Activated CD4-positive, alpha-beta T cell treated with anti-CD3 and anti-CD28 coated beads, Interleukin-2, amount 50 U/mL, for 16 hours (primary cell): ENCODE measurements around the gene UGT1A6.

Experiments used
- DNase-seq: peaks from one replicate; pipeline ENCODE4 v3.0.0-alpha.2; 2020

The UGT1A6 gene

GRCh38 chr2:233803292-233803911 lies 110.7 kb downstream of the UGT1A6 start:
- DNase-seq = no peak

DNA sequence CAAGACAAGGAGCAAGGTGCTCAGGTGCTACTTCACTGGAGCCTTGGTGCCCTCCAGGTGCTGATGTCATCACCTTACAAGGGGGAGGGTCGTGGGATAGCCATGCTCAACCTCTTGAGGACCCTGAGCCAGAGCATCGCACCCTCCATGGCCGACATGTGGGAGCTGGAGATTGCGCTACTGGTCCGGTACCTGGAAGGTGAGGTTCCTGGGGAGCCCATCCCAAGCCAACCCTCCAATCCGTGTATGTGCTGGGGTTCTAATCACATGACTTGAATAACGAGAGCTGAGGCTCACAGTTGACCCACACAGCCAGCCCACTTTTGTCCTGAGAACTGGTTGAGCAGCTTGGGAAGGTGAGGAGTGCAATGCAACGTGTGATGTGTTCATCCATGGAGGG lies 111.3 kb downstream of the UGT1A6 start:
- DNase-seq = no peak

- no peak for DNase-seq
Measured at GRCh38 chr2:233807215-233807865, 114.7 kb downstream of the UGT1A6 start.

DNA sequence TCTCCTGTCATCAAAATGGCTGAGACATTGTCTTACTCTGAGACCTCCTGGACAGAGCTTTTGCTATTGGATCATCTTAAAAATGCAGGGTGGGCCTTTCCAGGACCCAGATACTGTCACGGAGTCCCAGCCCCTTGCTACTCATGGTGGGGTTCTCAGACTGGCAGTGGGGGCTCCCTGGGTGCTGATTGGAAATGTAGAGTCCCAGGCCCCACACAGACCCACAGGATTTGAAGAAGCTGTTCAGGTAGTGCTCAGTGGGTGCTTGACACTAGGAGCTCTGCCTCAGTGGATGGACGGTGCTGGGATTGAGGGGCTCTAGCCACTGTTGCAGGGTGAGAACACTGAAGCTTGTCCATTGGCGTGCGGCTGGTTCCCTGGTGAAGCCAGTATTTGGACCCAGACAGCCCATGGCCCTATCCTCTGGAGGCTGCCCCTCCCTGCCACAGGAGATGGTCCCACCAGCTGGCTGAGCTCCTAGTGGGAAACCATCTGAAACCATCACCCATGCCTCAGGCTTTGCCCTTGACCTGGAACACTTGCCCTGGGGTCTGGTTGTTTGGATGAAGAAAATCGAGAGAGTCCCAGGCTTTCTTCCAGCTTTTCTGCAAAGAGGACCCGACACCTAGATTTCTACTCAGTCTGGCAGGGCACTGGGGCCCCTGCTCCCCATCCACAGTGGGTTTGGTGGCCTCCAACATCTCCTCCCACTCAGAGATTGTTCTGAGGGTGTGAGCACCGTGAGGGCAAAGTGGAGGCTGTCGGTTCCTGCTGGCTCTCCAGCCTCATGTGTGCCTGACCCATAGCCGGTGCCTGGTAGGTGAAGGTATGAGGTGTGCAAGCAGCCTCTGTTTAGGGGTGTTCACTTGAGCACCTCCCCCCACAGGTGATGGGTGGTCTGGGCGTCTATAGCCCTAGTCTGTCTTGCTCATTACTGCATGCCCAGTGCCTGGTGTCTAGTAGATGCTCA lies 115.6 kb downstream of the UGT1A6 start:
- no peak for DNase-seq

- no peak for DNase-seq
Measured at GRCh38 chr2:233810385-233810784, 117.7 kb downstream of the UGT1A6 start.

DNA sequence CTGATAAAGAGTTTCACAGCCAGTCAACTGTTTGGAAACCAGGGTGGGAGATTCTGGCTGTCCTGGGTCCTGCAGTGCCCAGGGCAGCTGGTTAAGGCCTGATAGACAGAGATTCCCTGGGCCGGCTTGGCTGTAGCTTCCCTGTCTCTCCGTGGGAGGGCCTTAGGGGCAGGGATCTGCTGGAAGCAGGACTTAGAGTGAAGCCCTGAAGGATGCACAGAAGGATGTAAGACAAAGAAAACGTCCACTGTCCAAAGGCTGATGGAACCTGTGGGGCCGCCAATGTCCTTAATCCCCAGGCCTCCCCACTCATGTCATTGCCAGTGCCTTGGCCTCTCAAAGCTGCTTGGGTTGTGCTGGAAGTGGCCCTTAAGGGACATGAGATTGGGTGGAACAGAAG lies 118.4 kb downstream of the UGT1A6 start:
- DNase-seq = no peak

GRCh38 chr2:233811732-233812131 lies 119.0 kb downstream of the UGT1A6 start:
- no peak for DNase-seq

GRCh38 chr2:233813236-233814055 lies 120.8 kb downstream of the UGT1A6 start:
- DNase-seq = no peak

- no peak for DNase-seq
Measured at GRCh38 chr2:233814056-233814835, 121.6 kb downstream of the UGT1A6 start.

GRCh38 chr2:233815861-233816260 lies 123.2 kb downstream of the UGT1A6 start:
- DNase-seq = no peak

- DNase-seq = no peak
Measured at GRCh38 chr2:233816334-233816733, 123.6 kb downstream of the UGT1A6 start.

DNA sequence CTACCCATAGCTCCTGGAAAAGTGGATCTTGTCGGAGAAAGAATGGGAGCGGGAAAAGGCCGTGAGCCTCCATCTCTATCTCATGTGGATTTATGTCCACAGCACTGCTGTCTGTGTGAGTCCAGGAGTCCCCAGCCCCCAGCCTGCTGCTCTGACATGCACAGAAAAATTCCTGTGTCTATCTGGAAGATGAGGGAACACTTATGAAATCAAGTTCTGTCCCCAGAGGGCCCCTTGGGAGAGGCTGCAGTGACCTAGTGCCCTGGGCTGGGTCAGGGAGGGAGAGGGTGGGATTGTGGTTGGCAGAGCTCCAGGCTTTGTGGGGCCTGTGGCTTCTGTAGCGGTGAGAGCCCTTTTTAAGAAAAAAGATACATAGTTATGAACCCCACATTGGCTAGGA lies 124.1 kb downstream of the UGT1A6 start:
- no peak for DNase-seq

- DNase-seq = no peak
Measured at GRCh38 chr2:233817361-233817911, 124.7 kb downstream of the UGT1A6 start.

GRCh38 chr2:233817995-233818638 lies 125.4 kb downstream of the UGT1A6 start:
- no peak for DNase-seq

- DNase-seq = no peak
Measured at GRCh38 chr2:233818639-233819621, 126.2 kb downstream of the UGT1A6 start.

- DNase-seq = no peak
Measured at GRCh38 chr2:233819884-233820773, 127.4 kb downstream of the UGT1A6 start.

DNA sequence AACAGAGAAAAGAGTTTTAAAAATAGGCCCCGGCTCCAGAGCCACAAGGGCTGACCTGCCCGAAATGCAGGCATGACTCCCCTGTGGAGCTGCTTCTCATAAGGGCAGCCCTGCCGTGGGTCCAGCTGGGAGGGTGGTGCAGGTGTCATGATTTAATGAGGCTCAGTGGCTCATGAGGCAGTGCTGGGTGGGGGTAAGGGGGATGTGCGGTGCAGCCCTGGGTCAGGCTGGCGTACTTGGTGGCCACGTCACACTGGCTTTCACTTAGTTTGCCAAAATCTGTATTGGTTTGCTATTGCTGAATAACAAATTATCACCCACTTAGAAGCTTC lies 128.1 kb downstream of the UGT1A6 start:
- no peak for DNase-seq

- DNase-seq = no peak
Measured at GRCh38 chr2:233821196-233821595, 128.5 kb downstream of the UGT1A6 start.

DNA sequence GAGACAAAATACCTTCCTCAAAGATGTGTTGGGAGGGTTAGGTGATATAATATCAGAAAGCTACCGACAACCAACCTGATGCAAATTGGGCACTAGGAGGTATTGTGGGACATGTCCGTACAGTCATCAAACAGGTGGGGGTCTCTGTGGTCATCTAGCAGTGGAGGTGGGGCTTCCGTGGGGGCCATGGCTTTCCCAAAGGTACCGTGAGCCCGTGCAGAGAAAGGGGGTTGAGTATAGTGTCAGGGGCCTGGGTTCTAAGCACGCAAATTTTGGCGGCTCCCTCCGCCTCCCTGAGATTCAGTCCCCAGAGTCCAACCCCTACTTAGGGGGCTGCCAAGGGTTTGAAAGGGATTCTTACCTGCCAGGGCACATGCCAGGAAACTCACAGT lies 129.0 kb downstream of the UGT1A6 start:
- DNase-seq = no peak
